WTC11 (cell line): ENCODE results near the gene LDB2. TPM values are rescaled to one million over a fixed set of nuclear protein-coding genes. Genes with fewer than 3 reads are reported as not detected.

Experiments used
- ATAC-seq: fragments of 200-7000 bp; cut with Tn5 transposase; 2 replicates; pipeline ENCODE4 v1.10.0; 2021; ENCODE audit warnings: mild to moderate bottlenecking, moderate library complexity
- CTCF ChIA-PET: fragments of 300-600 bp; sonication (Branson Sonifier 250); formaldehyde crosslinking; loops from one replicate; lab custom pipeline; 2021; ENCODE audit warnings: antibody characterized with exemption; lab: Charles Lee
- POLR2A ChIA-PET: fragments of 350-600 bp; sonication (Branson Sonifier 250); formaldehyde crosslinking; loops from one replicate; lab custom pipeline; 2021; ENCODE audit warnings: antibody characterized with exemption; lab: Charles Lee
- DNase-seq: peaks from one replicate; pipeline ENCODE4 v3.0.0; 2021; ENCODE audit warnings: low spot score
- H3K27ac Mint-ChIP-seq: 2 replicates; pipeline ENCODE4 v1.8.0; 2021; ENCODE audit warnings: mixed read lengths
- H3K27me3 Mint-ChIP-seq: 2 replicates; pipeline ENCODE4 v1.8.0; 2021; ENCODE audit warnings: low read depth, mild to moderate bottlenecking, moderate library complexity, mixed read lengths
- H3K36me3 Mint-ChIP-seq: 2 replicates; pipeline ENCODE4 v1.8.0; 2021; ENCODE audit warnings: mixed read lengths
- H3K4me1 Mint-ChIP-seq: 2 replicates; pipeline ENCODE4 v1.8.0; 2022; ENCODE audit warnings: mixed read lengths
- H3K4me3 Mint-ChIP-seq: 2 replicates; pipeline ENCODE4 v1.8.0; 2021; ENCODE audit warnings: mild to moderate bottlenecking, moderate library complexity, mixed read lengths
- H3K9me3 Mint-ChIP-seq: 2 replicates; pipeline ENCODE4 v1.8.0; 2021; ENCODE audit warnings: mixed read lengths
- CBFB ChIP-seq: sonication (generic); formaldehyde crosslinking; IDR thresholded peaks from 2 replicates; pipeline ENCODE4 v1.8.1; 2022; ENCODE audit warnings: mild to moderate bottlenecking, low read depth, missing genetic modification reagents
- CREB1 ChIP-seq: sonication (generic); formaldehyde crosslinking; IDR thresholded peaks from 2 replicates; pipeline ENCODE4 v1.8.0; 2023; ENCODE audit warnings: mild to moderate bottlenecking, missing genetic modification reagents
- CREM ChIP-seq: sonication (generic); formaldehyde crosslinking; IDR thresholded peaks from 2 replicates; pipeline ENCODE4 v1.8.1; 2022; ENCODE audit warnings: mild to moderate bottlenecking, missing genetic modification reagents, moderate library complexity
- E2F1 ChIP-seq: sonication (generic); formaldehyde crosslinking; IDR thresholded peaks from 2 replicates; pipeline ENCODE4 v1.8.0; 2022; ENCODE audit warnings: mild to moderate bottlenecking, missing genetic modification reagents
- ELF4 ChIP-seq: sonication (generic); formaldehyde crosslinking; IDR thresholded peaks from 2 replicates; pipeline ENCODE4 v1.8.1; 2022; ENCODE audit warnings: low read depth, mild to moderate bottlenecking, moderate library complexity, missing genetic modification reagents
- FOXP1 ChIP-seq: sonication (generic); formaldehyde crosslinking; IDR thresholded peaks from 2 replicates; pipeline ENCODE4 v1.8.0; 2022; ENCODE audit warnings: missing genetic modification reagents, mild to moderate bottlenecking, moderate library complexity, borderline replicate concordance
- IRF2 ChIP-seq: sonication (generic); formaldehyde crosslinking; IDR thresholded peaks from 2 replicates; pipeline ENCODE4 v1.8.0; 2022; ENCODE audit warnings: low read depth, missing genetic modification reagents, borderline replicate concordance
- JAZF1 ChIP-seq: fragments of 250-450 bp; sonication (Bioruptor Pico); IDR thresholded peaks from 2 replicates; pipeline ENCODE4 v1.9.0; 2021; ENCODE audit warnings: moderate library complexity, mild to moderate bottlenecking, inconsistent platforms
- MAX ChIP-seq: sonication (generic); formaldehyde crosslinking; IDR thresholded peaks from 2 replicates; pipeline ENCODE4 v1.8.0; 2022; ENCODE audit warnings: mild to moderate bottlenecking, missing genetic modification reagents
- MYBL2 ChIP-seq: sonication (generic); formaldehyde crosslinking; IDR thresholded peaks from 2 replicates; pipeline ENCODE4 v1.8.1; 2023; ENCODE audit warnings: mild to moderate bottlenecking, moderate library complexity, missing genetic modification reagents
- NFE2L1 ChIP-seq: sonication (generic); formaldehyde crosslinking; IDR thresholded peaks from 2 replicates; pipeline ENCODE4 v1.8.1; 2023; ENCODE audit warnings: missing genetic modification reagents
- SMAD4 ChIP-seq: sonication (generic); formaldehyde crosslinking; IDR thresholded peaks from 2 replicates; pipeline ENCODE4 v1.8.0; 2022; ENCODE audit warnings: mild to moderate bottlenecking, missing genetic modification reagents
- SOX15 ChIP-seq: fragments of 250-450 bp; sonication (Bioruptor Pico); IDR thresholded peaks from 2 replicates; pipeline ENCODE4 v1.9.0; 2021; ENCODE audit warnings: mild to moderate bottlenecking
- TEAD1 ChIP-seq: sonication (generic); formaldehyde crosslinking; IDR thresholded peaks from 2 replicates; pipeline ENCODE4 v1.8.0; 2022; ENCODE audit warnings: mild to moderate bottlenecking, missing genetic modification reagents
- TEAD4 ChIP-seq: sonication (generic); formaldehyde crosslinking; IDR thresholded peaks from 2 replicates; pipeline ENCODE4 v1.8.0; 2022; ENCODE audit warnings: mild to moderate bottlenecking, missing genetic modification reagents
- ZNF121 ChIP-seq: sonication (generic); formaldehyde crosslinking; IDR thresholded peaks from 2 replicates; pipeline ENCODE4 v1.8.0; 2023; ENCODE audit warnings: missing genetic modification reagents
- ZNF396 ChIP-seq: fragments of 250-450 bp; sonication (Bioruptor Pico); IDR thresholded peaks from 2 replicates; pipeline ENCODE4 v1.8.0; 2021; ENCODE audit warnings: mild to moderate bottlenecking, moderate library complexity, borderline replicate concordance
- total RNA-seq: library from RNA; stranded (reverse); gene quantifications from 3 replicates; pipeline ENCODE4 v1.2.3, GENCODE V29; 2021
- TF ChIP-seq, protein P1 (sequence below): sonication (generic); formaldehyde crosslinking; conservative IDR thresholded peaks from 2 replicates; pipeline ENCODE4 v1.8.1; 2022; ENCODE audit warnings: mild to moderate bottlenecking, missing genetic modification reagents
- TF ChIP-seq, protein P2 (sequence below): sonication (generic); formaldehyde crosslinking; IDR thresholded peaks from 2 replicates; pipeline ENCODE4 v1.8.1; 2022; ENCODE audit warnings: missing genetic modification reagents, borderline replicate concordance
- TF ChIP-seq, protein P3 (sequence below): sonication (generic); formaldehyde crosslinking; IDR thresholded peaks from 2 replicates; pipeline ENCODE4 v1.8.0; 2022; ENCODE audit warnings: mild to moderate bottlenecking, missing genetic modification reagents
- TF ChIP-seq, protein P4 (sequence below): sonication (generic); formaldehyde crosslinking; IDR thresholded peaks from 2 replicates; pipeline ENCODE4 v1.8.1; 2023; ENCODE audit warnings: mild to moderate bottlenecking, missing genetic modification reagents, moderate library complexity
- TF ChIP-seq, protein P5 (sequence below): sonication (generic); formaldehyde crosslinking; IDR thresholded peaks from 2 replicates; pipeline ENCODE4 v1.8.1; 2022; ENCODE audit warnings: low read depth, missing genetic modification reagents, borderline replicate concordance
- TF ChIP-seq, protein P6 (sequence below): sonication (generic); formaldehyde crosslinking; IDR thresholded peaks from 2 replicates; pipeline ENCODE4 v1.8.1; 2022; ENCODE audit warnings: mild to moderate bottlenecking, missing genetic modification reagents, moderate library complexity, borderline replicate concordance

Gene LDB2
- total RNA-seq, 1 experiment from 2014 or later: 62.4 TPM

DNA sequence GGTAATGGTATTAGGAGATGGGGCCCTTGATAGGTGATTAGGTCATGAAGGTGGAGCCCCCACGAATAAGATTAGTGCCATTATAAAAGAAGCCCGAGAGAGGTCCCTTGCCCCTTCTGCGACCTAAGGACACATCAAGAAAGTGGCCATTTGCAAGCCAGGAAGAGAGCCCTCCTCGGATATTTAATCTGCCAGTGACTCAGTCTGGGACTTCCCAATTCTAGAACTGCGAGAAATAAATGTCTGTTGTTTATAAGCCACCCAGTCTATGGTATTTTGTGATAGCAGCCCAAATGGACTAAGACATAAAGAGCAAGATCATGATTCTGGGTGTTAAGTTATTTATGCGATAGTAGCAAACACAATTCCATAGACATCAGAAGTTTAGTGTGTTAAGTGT lies 192.2 kb downstream of the LDB2 start (continued):
- TF ChIP-seq, protein P1, sequence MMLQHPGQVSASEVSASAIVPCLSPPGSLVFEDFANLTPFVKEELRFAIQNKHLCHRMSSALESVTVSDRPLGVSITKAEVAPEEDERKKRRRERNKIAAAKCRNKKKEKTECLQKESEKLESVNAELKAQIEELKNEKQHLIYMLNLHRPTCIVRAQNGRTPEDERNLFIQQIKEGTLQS (CRISPR knock-in tag): no peak
- TF ChIP-seq ZNF396 (CRISPR knock-in tag): no peak
- TF ChIP-seq SMAD4 (CRISPR knock-in tag): no peak
- no peak for TF ChIP-seq MAX (CRISPR knock-in tag)

- H3K9me3 Mint-ChIP-seq: peaks cover 7% of the 10 kb centered on the region
- CTCF ChIA-PET: no interaction called here
- TF ChIP-seq MYBL2 (CRISPR knock-in tag) (no peak), E2F1 (CRISPR knock-in tag) (no peak), CREM (CRISPR knock-in tag) (no peak), TEAD1 (CRISPR knock-in tag) (no peak), TEAD4 (CRISPR knock-in tag) (no peak)
- TF ChIP-seq, protein P2, sequence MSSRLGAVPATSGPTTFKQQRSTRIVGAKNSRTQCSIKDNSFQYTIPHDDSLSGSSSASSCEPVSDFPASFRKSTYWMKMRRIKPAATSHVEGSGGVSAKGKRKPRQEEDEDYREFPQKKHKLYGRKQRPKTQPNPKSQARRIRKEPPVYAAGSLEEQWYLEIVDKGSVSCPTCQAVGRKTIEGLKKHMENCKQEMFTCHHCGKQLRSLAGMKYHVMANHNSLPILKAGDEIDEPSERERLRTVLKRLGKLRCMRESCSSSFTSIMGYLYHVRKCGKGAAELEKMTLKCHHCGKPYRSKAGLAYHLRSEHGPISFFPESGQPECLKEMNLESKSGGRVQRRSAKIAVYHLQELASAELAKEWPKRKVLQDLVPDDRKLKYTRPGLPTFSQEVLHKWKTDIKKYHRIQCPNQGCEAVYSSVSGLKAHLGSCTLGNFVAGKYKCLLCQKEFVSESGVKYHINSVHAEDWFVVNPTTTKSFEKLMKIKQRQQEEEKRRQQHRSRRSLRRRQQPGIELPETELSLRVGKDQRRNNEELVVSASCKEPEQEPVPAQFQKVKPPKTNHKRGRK: no peak
- TF ChIP-seq, protein P3, sequence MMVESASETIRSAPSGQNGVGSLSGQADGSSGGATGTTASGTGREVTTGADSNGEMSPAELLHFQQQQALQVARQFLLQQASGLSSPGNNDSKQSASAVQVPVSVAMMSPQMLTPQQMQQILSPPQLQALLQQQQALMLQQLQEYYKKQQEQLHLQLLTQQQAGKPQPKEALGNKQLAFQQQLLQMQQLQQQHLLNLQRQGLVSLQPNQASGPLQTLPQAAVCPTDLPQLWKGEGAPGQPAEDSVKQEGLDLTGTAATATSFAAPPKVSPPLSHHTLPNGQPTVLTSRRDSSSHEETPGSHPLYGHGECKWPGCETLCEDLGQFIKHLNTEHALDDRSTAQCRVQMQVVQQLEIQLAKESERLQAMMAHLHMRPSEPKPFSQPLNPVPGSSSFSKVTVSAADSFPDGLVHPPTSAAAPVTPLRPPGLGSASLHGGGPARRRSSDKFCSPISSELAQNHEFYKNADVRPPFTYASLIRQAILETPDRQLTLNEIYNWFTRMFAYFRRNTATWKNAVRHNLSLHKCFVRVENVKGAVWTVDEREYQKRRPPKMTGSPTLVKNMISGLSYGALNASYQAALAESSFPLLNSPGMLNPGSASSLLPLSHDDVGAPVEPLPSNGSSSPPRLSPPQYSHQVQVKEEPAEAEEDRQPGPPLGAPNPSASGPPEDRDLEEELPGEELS: no peak
- no peak overlapping the region for H3K4me3 Mint-ChIP-seq
- H3K36me3 Mint-ChIP-seq: peaks cover 11% of the 10 kb centered on the region
- ATAC-seq (peak; percentile 83), DNase-seq (no peak)
- H3K4me1 Mint-ChIP-seq: peaks cover 44% of the 10 kb centered on the region
- peak overlapping the region; percentile 34; the same call in 1 of the 2 replicates for H3K27ac Mint-ChIP-seq
- POLR2A ChIA-PET: no interaction called here
- no peaks in the 10 kb centered on the region for H3K27me3 Mint-ChIP-seq
These were observed 193.1 kb downstream of the LDB2 start for GRCh38 chr4:16705341-16705740.

GRCh38 chr4:16704489-16704888 lies 194.0 kb downstream of the LDB2 start:
- peaks cover 11% of the 10 kb centered on the region for H3K36me3 Mint-ChIP-seq
- H3K27me3 Mint-ChIP-seq: no peaks in the 10 kb centered on the region
- DNase-seq: no peak
- ChIA-PET CTCF (no interaction called here), POLR2A (no interaction called here)
- H3K4me3 Mint-ChIP-seq: no peak overlapping the region
- peaks cover 44% of the 10 kb centered on the region for H3K4me1 Mint-ChIP-seq
- no peak for ATAC-seq
- H3K9me3 Mint-ChIP-seq: peaks cover 7% of the 10 kb centered on the region
- TF ChIP-seq CREB1 (no peak), FOXP1 (no peak), IRF2 (CRISPR knock-in tag) (no peak), CBFB (CRISPR knock-in tag) (no peak), NFE2L1 (CRISPR knock-in tag) (no peak), JAZF1 (CRISPR knock-in tag) (no peak), ZNF121 (no peak), SOX15 (CRISPR knock-in tag) (no peak), ZNF396 (CRISPR knock-in tag) (no peak), ELF4 (CRISPR knock-in tag) (no peak)
- TF ChIP-seq, protein P4, sequence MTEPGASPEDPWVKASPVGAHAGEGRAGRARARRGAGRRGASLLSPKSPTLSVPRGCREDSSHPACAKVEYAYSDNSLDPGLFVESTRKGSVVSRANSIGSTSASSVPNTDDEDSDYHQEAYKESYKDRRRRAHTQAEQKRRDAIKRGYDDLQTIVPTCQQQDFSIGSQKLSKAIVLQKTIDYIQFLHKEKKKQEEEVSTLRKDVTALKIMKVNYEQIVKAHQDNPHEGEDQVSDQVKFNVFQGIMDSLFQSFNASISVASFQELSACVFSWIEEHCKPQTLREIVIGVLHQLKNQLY: no peak
- TF ChIP-seq, protein P2: no peak
- TF ChIP-seq, protein P5, sequence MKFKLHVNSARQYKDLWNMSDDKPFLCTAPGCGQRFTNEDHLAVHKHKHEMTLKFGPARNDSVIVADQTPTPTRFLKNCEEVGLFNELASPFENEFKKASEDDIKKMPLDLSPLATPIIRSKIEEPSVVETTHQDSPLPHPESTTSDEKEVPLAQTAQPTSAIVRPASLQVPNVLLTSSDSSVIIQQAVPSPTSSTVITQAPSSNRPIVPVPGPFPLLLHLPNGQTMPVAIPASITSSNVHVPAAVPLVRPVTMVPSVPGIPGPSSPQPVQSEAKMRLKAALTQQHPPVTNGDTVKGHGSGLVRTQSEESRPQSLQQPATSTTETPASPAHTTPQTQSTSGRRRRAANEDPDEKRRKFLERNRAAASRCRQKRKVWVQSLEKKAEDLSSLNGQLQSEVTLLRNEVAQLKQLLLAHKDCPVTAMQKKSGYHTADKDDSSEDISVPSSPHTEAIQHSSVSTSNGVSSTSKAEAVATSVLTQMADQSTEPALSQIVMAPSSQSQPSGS (CRISPR knock-in tag): no peak
- TF ChIP-seq, protein P6, sequence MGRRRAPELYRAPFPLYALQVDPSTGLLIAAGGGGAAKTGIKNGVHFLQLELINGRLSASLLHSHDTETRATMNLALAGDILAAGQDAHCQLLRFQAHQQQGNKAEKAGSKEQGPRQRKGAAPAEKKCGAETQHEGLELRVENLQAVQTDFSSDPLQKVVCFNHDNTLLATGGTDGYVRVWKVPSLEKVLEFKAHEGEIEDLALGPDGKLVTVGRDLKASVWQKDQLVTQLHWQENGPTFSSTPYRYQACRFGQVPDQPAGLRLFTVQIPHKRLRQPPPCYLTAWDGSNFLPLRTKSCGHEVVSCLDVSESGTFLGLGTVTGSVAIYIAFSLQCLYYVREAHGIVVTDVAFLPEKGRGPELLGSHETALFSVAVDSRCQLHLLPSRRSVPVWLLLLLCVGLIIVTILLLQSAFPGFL (CRISPR knock-in tag): no peak
- no peak overlapping the region for H3K27ac Mint-ChIP-seq
